GM21526 (cell line): ENCODE data around the gene PLA2G4A.
"Not testable (repeated sequence)": the region's sequence is repeated elsewhere in the genome, so short reads cannot be mapped to it uniquely, and the experiment has no call there.

Experiments used
- ATAC-seq: cut with Tn5 transposase; IDR thresholded peaks from one replicate; pipeline ENCODE4 v1.9.1; 2021; ENCODE audit warnings: moderate library complexity; ENCODE audit not compliant: unreplicated experiment, low FRiP score

Gene PLA2G4A

GRCh38 chr1:186904361-186904760 lies 75.6 kb downstream of the PLA2G4A start:
- no peak for ATAC-seq

- ATAC-seq = no peak
These were observed 76.8 kb downstream of the PLA2G4A start for GRCh38 chr1:186905561-186905960.

- no peak for ATAC-seq
These were observed 86.8 kb downstream of the PLA2G4A start for GRCh38 chr1:186915555-186915954.

DNA sequence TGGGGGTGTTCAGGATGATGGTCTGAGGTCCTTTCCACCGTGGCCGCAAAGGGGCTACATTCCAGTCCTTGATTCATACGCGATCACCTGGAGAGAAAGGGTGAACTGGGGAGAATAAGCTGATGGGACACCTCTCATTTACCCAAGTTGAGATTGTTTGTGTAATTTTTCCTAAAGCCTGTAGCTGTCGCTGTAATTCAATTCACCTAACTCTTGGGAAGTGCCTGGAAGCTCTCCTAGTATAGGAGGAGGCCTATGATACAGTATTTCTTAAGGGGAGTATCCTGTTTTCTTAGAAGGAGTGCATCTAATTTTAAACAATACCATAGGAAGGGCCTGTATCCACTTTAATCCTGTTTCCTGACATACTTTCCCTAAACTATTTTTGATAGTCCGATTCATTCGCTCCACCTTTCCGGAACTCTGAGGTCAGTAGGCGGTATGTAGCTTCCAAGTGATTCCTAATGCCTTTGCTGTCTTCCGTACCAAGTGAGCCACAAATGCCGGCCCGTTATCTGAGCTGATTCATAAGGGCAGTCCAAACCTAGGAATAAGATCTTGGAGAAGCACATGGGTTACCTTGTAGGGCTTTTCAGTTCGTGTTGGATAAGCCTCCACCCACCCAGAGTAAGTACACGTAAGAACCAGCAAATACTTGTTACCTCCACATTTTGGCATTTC lies 88.5 kb downstream of the PLA2G4A start:
- ATAC-seq = not testable (repeated sequence)

GRCh38 chr1:186921386-186921785 lies 92.6 kb downstream of the PLA2G4A start:
- ATAC-seq = not testable (repeated sequence)

- ATAC-seq = not testable (repeated sequence)
These were observed 94.1 kb downstream of the PLA2G4A start for GRCh38 chr1:186922814-186923213.

GRCh38 chr1:186923486-186923885 lies 94.7 kb downstream of the PLA2G4A start:
- ATAC-seq = no peak

GRCh38 chr1:186925881-186926669 lies 97.3 kb downstream of the PLA2G4A start:
- ATAC-seq = no peak

DNA sequence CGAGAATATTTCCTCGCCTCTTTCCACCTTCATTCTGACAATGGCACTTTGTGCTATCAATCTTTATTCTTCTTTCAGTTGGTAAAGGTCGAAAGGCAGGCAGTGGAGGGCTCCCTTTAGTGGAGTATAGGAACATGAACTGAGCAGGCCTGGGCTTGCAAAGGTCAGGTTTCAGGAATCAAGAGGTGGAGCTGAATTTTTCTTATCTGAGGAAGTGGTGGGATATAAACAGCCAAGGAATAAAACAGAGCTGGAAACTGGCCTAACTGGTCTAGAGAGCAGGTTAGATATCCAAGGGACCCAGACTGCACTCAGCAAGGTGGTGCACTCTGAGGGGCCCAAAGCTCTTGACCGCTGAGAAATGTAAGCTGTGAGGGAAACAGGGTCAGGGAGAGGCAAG lies 99.1 kb downstream of the PLA2G4A start:
- ATAC-seq = no peak

DNA sequence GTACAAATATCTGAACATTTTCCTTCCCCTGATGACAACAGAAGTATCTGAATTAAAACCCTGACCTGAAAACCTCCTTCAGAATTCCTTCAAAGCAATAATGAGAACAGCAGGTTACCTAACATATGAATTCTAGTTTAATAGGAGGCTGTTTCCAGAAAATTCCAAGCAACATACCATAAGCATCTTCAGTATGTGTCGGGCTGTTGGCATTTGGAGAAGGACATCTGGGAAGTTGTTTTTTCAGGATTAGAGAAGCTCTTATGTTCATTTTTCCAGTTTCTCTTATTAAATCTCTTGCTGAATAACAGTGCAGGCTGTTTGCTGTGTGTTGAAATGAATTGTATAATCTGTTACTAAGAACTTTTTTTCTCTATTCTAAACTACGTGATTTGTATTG lies 101.5 kb downstream of the PLA2G4A start:
- no peak for ATAC-seq

GRCh38 chr1:186937016-186937670 lies 108.4 kb downstream of the PLA2G4A start:
- ATAC-seq = no peak

- ATAC-seq = no peak
These were observed 115.3 kb downstream of the PLA2G4A start for GRCh38 chr1:186943891-186944686.

- no peak for ATAC-seq
These were observed 116.4 kb downstream of the PLA2G4A start for GRCh38 chr1:186945146-186945545.

- no peak for ATAC-seq
These were observed 119.8 kb downstream of the PLA2G4A start for GRCh38 chr1:186948535-186948934.

DNA sequence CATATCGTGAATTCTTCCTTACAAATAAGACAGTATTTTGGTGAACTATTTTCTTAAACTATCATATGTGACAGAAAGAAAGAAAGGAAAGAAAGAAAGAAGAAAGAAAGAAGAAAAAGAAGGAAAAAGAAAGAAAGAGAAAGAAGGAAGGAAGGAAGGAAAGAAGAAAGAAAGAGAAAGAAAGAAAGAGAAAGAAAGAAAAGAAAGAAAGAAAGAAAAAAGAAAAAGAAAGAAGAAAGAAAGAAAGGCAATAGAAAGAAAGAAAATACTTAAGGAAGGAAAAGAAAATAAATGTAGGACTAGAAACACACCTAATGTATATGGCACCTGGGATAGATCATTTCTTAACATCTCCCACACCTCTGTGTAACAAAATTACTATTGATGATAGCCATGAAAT lies 120.4 kb downstream of the PLA2G4A start:
- no peak for ATAC-seq

- no peak for ATAC-seq
These were observed 121.8 kb downstream of the PLA2G4A start for GRCh38 chr1:186950547-186950946.

GRCh38 chr1:186953876-186954275 lies 125.1 kb downstream of the PLA2G4A start:
- no peak for ATAC-seq

GRCh38 chr1:186957314-186957713 lies 128.6 kb downstream of the PLA2G4A start:
- ATAC-seq = no peak

GRCh38 chr1:186958520-186958919 lies 129.8 kb downstream of the PLA2G4A start:
- ATAC-seq = no peak

DNA sequence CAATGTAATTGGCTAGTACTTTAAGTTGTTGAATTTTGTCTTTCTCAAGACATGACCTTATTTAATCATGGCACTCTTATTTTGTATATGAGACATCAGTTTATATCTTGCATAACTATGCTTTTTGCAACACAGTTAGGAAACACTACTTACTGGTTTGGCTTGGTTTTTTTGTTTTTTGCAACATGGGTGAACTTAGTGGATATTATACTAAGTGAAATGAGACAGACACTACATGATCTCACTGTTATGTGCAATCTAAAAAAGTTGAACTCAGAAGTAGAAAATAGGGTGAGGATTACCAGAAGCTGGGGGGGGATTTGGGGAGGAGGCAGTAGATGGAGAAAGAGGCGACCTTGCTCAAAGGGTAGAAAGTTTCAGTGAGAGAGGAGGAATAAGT lies 132.1 kb downstream of the PLA2G4A start:
- no peak for ATAC-seq

GRCh38 chr1:186965847-186966246 lies 137.1 kb downstream of the PLA2G4A start:
- ATAC-seq = no peak
